GM23338 (cell line): ENCODE data around the gene PLEKHA8. TPM values are rescaled to one million over a fixed set of nuclear protein-coding genes. Genes with fewer than 3 reads are reported as not detected.

Experiments
- ATAC-seq: fragments of 200-7000 bp; cut with Tn5 transposase; 3 replicates; pipeline ENCODE4 v1.9.1; 2020
- DNase-seq: peaks from one replicate; pipeline ENCODE4 v3.0.0-alpha.2; 2015; ENCODE audit warnings: low spot score
- H2AFZ ChIP-seq: fragments of 200-600 bp; sonication (generic); 2 replicates; pipeline ENCODE4 v1.8.0; 2016; ENCODE audit warnings: antibody characterized with exemption, mild to moderate bottlenecking, moderate library complexity
- H3F3A ChIP-seq: fragments of 200-600 bp; sonication (generic); replicated peaks from 2 replicates; pipeline ENCODE4 v1.8.0; 2017; ENCODE audit warnings: antibody characterized with exemption, mixed run types, low read depth
- H3K27ac ChIP-seq: fragments of 200-600 bp; sonication (generic); 2 replicates; pipeline ENCODE4 v1.6.1; 2016; ENCODE audit warnings: low read depth
- H3K27me3 ChIP-seq: fragments of 200-600 bp; sonication (generic); 2 replicates; pipeline ENCODE4 v1.8.0; 2016; ENCODE audit warnings: mild to moderate bottlenecking, mixed run types, moderate library complexity; ENCODE audit not compliant: insufficient read depth
- H3K36me3 ChIP-seq: fragments of 200-600 bp; sonication (generic); 2 replicates; pipeline ENCODE4 v1.8.0; 2016; ENCODE audit warnings: mild to moderate bottlenecking; ENCODE audit not compliant: insufficient read depth
- H3K4me1 ChIP-seq: fragments of 200-600 bp; sonication (generic); 2 replicates; pipeline ENCODE4 v1.8.0; 2016; ENCODE audit warnings: mild to moderate bottlenecking, moderate library complexity; ENCODE audit not compliant: insufficient read depth
- H3K4me2 ChIP-seq: fragments of 200-600 bp; sonication (generic); 2 replicates; pipeline ENCODE4 v1.7.1; 2017; ENCODE audit warnings: mixed run types
- H3K4me3 ChIP-seq: fragments of 200-600 bp; sonication (generic); 2 replicates; pipeline ENCODE4 v1.6.1; 2016; ENCODE audit warnings: mixed run types
- H3K79me2 ChIP-seq: fragments of 200-600 bp; sonication (generic); replicated peaks from 2 replicates; pipeline ENCODE4 v1.8.0; 2017; ENCODE audit warnings: mild to moderate bottlenecking; ENCODE audit not compliant: insufficient read depth
- H3K9me2 ChIP-seq: fragments of 200-600 bp; sonication (generic); 2 replicates; pipeline ENCODE4 v1.8.0; 2017; ENCODE audit not compliant: insufficient read depth
- H4K20me1 ChIP-seq: fragments of 200-600 bp; sonication (generic); replicated peaks from 2 replicates; pipeline ENCODE4 v1.8.0; 2017; ENCODE audit warnings: mild to moderate bottlenecking; ENCODE audit not compliant: insufficient read depth
- H3K27ac Mint-ChIP-seq: 2 replicates; pipeline ENCODE4 v1.8.0; 2020; ENCODE audit warnings: inconsistent platforms, mild to moderate bottlenecking, moderate library complexity, mixed read lengths
- H3K27me3 Mint-ChIP-seq: 3 replicates; pipeline ENCODE4 v1.8.0; 2022; ENCODE audit warnings: low read depth, mild to moderate bottlenecking, moderate library complexity, mixed read lengths, inconsistent platforms; ENCODE audit not compliant: insufficient read depth, poor library complexity
- H3K36me3 Mint-ChIP-seq: 3 replicates; pipeline ENCODE4 v1.8.0; 2021; ENCODE audit warnings: low read depth, mild to moderate bottlenecking, inconsistent platforms, moderate library complexity, mixed read lengths
- H3K4me1 Mint-ChIP-seq: 3 replicates; pipeline ENCODE4 v1.8.0; 2020; ENCODE audit warnings: mild to moderate bottlenecking, inconsistent platforms, mixed read lengths
- H3K4me3 Mint-ChIP-seq: 3 replicates; pipeline ENCODE4 v1.8.0; 2021; ENCODE audit warnings: moderate library complexity, mild to moderate bottlenecking, inconsistent platforms, mixed read lengths
- H3K9me3 Mint-ChIP-seq: 3 replicates; pipeline ENCODE4 v1.8.0; 2020; ENCODE audit warnings: moderate library complexity, mild to moderate bottlenecking, inconsistent platforms, mixed read lengths
- CREB1 ChIP-seq: fragments of 250-450 bp; sonication (Bioruptor Pico); IDR thresholded peaks from 2 replicates; pipeline ENCODE4 v1.5.0; 2020; ENCODE audit warnings: low read depth, mild to moderate bottlenecking, moderate library complexity
- EZH2 ChIP-seq: fragments of 200-600 bp; sonication (generic); IDR thresholded peaks from one replicate; pipeline ENCODE4 v1.8.0; 2017; ENCODE audit warnings: antibody characterized with exemption, mild to moderate bottlenecking, low read depth; ENCODE audit not compliant: unreplicated experiment
- JUNB ChIP-seq: IDR thresholded peaks from one replicate; pipeline ENCODE4 v1.6.1; 2016; ENCODE audit warnings: antibody characterized with exemption; ENCODE audit not compliant: unreplicated experiment
- POLR2AphosphoS5 ChIP-seq: IDR thresholded peaks from 2 replicates; pipeline ENCODE4 v1.6.1; 2016; ENCODE audit warnings: antibody characterized with exemption, low read depth
- STAT1 ChIP-seq: IDR thresholded peaks from one replicate; pipeline ENCODE4 v1.6.1; 2016; ENCODE audit warnings: antibody characterized with exemption; ENCODE audit not compliant: unreplicated experiment
- ZNF114 ChIP-seq: fragments of 250-450 bp; sonication (Bioruptor Pico); IDR thresholded peaks from 2 replicates; pipeline ENCODE4 v1.5.0; 2020; ENCODE audit warnings: mild to moderate bottlenecking, moderate library complexity
- ZNF331 ChIP-seq: fragments of 250-450 bp; sonication (Bioruptor Pico); IDR thresholded peaks from 2 replicates; pipeline ENCODE4 v1.5.0; 2020; ENCODE audit warnings: low read depth, mild to moderate bottlenecking, moderate library complexity
- polyA plus RNA-seq: library from polyadenylated mRNA; unstranded; fragments of >200 nt; fragmentation: Nextera tagmentation; extraction: Ambion mirVana; gene quantifications from 2 replicates; pipeline ENCODE4 v1.2.1, GENCODE V29; 2016
- total RNA-seq: library from RNA; depleted of rRNA; stranded (reverse); fragments of >200 nt; shearing (Covaris generic); gene quantifications from 2 replicates; pipeline ENCODE4 v1.2.3, GENCODE V29; 2014
- TF ChIP-seq, protein P1 (sequence below): IDR thresholded peaks from one replicate; pipeline ENCODE4 v1.6.1; 2018; ENCODE audit warnings: antibody characterized with exemption; ENCODE audit not compliant: unreplicated experiment
- TF ChIP-seq, protein P2 (sequence below): fragments of 250-450 bp; sonication (Bioruptor Pico); IDR thresholded peaks from 2 replicates; pipeline ENCODE4 v1.5.0; 2020; ENCODE audit warnings: mild to moderate bottlenecking, moderate library complexity
- TF ChIP-seq, protein P3 (sequence below): IDR thresholded peaks from 2 replicates; pipeline ENCODE4 v1.6.1; 2016; ENCODE audit warnings: antibody characterized with exemption

The PLEKHA8 gene
- total and polyA plus RNA-seq, 2 experiments from 2014 or later: 11.6 to 44.9 TPM

DNA sequence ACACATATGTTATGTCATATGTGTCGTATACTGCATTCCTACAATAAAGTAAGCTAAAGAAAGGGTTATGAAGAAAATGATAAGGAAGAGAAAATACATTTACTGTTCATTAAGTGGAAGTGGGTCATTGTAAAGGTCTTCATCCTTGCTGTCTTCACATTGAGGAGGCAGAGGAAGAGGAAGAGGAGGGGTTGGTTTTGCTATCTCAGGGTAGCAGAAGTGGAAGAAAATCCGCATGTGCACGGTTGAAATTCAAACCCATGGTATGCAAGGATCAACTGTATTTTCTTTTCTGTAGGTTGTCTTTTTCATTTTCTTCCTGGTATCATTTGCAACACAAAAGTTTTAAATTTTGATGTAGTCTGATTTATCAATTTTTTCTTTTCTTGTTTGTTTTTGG is 6.3 kb downstream of the PLEKHA8 start (continued):
- TF ChIP-seq, protein P1, sequence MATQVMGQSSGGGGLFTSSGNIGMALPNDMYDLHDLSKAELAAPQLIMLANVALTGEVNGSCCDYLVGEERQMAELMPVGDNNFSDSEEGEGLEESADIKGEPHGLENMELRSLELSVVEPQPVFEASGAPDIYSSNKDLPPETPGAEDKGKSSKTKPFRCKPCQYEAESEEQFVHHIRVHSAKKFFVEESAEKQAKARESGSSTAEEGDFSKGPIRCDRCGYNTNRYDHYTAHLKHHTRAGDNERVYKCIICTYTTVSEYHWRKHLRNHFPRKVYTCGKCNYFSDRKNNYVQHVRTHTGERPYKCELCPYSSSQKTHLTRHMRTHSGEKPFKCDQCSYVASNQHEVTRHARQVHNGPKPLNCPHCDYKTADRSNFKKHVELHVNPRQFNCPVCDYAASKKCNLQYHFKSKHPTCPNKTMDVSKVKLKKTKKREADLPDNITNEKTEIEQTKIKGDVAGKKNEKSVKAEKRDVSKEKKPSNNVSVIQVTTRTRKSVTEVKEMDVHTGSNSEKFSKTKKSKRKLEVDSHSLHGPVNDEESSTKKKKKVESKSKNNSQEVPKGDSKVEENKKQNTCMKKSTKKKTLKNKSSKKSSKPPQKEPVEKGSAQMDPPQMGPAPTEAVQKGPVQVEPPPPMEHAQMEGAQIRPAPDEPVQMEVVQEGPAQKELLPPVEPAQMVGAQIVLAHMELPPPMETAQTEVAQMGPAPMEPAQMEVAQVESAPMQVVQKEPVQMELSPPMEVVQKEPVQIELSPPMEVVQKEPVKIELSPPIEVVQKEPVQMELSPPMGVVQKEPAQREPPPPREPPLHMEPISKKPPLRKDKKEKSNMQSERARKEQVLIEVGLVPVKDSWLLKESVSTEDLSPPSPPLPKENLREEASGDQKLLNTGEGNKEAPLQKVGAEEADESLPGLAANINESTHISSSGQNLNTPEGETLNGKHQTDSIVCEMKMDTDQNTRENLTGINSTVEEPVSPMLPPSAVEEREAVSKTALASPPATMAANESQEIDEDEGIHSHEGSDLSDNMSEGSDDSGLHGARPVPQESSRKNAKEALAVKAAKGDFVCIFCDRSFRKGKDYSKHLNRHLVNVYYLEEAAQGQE: no peak
- TF ChIP-seq STAT1 (no peak), CREB1 (CRISPR knock-in tag) (no peak), JUNB (no peak)
- TF ChIP-seq, protein P2, sequence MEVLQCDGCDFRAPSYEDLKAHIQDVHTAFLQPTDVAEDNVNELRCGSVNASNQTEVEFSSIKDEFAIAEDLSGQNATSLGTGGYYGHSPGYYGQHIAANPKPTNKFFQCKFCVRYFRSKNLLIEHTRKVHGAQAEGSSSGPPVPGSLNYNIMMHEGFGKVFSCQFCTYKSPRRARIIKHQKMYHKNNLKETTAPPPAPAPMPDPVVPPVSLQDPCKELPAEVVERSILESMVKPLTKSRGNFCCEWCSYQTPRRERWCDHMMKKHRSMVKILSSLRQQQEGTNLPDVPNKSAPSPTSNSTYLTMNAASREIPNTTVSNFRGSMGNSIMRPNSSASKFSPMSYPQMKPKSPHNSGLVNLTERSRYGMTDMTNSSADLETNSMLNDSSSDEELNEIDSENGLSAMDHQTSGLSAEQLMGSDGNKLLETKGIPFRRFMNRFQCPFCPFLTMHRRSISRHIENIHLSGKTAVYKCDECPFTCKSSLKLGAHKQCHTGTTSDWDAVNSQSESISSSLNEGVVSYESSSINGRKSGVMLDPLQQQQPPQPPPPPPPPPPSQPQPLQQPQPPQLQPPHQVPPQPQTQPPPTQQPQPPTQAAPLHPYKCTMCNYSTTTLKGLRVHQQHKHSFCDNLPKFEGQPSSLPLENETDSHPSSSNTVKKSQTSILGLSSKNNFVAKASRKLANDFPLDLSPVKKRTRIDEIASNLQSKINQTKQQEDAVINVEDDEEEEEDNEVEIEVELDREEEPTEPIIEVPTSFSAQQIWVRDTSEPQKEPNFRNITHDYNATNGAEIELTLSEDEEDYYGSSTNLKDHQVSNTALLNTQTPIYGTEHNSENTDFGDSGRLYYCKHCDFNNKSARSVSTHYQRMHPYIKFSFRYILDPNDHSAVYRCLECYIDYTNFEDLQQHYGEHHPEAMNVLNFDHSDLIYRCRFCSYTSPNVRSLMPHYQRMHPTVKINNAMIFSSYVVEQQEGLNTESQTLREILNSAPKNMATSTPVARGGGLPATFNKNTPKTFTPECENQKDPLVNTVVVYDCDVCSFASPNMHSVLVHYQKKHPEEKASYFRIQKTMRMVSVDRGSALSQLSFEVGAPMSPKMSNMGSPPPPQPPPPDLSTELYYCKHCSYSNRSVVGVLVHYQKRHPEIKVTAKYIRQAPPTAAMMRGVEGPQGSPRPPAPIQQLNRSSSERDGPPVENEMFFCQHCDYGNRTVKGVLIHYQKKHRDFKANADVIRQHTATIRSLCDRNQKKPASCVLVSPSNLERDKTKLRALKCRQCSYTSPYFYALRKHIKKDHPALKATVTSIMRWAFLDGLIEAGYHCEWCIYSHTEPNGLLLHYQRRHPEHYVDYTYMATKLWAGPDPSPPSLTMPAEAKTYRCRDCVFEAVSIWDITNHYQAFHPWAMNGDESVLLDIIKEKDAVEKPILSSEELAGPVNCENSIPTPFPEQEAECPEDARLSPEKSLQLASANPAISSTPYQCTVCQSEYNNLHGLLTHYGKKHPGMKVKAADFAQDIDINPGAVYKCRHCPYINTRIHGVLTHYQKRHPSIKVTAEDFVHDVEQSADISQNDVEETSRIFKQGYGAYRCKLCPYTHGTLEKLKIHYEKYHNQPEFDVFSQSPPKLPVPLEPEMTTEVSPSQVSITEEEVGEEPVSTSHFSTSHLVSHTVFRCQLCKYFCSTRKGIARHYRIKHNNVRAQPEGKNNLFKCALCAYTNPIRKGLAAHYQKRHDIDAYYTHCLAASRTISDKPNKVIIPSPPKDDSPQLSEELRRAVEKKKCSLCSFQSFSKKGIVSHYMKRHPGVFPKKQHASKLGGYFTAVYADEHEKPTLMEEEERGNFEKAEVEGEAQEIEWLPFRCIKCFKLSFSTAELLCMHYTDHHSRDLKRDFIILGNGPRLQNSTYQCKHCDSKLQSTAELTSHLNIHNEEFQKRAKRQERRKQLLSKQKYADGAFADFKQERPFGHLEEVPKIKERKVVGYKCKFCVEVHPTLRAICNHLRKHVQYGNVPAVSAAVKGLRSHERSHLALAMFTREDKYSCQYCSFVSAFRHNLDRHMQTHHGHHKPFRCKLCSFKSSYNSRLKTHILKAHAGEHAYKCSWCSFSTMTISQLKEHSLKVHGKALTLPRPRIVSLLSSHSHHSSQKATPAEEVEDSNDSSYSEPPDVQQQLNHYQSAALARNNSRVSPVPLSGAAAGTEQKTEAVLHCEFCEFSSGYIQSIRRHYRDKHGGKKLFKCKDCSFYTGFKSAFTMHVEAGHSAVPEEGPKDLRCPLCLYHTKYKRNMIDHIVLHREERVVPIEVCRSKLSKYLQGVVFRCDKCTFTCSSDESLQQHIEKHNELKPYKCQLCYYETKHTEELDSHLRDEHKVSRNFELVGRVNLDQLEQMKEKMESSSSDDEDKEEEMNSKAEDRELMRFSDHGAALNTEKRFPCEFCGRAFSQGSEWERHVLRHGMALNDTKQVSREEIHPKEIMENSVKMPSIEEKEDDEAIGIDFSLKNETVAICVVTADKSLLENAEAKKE (CRISPR knock-in tag): no peak

DNA sequence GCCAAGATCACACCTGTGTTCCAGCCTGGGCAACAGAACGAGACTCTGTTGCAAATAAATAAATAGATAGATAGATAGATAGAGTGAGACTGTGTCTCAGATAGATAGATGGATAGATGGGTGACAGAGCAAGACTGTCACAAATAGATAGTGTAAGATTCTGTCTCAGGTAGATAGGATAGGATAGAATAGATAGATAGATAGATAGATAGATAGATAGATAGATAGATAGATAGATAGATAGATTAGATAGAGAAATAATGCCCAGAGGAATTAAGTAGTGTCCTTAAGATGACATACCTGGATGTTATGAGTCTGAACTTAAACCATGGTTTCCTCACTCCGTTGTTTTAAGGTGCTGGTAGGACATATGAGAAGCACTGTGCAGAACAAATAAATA is 8.0 kb downstream of the PLEKHA8 start:
- H3K4me3 Mint-ChIP-seq: no peak overlapping the region
- Histone ChIP-seq H3K4me3 (no peak overlapping the region), H3K79me2 (peaks cover 99% of the 10 kb centered on the region), H3K4me1 (peaks cover 12% of the 10 kb centered on the region), H2AFZ (no peak overlapping the region), H3K27ac (no peak overlapping the region), H3F3A (no peaks in the 10 kb centered on the region), H3K27me3 (no peaks in the 10 kb centered on the region), H4K20me1 (peaks cover 35% of the 10 kb centered on the region), H3K36me3 (no peaks in the 10 kb centered on the region), H3K9me2 (no peaks in the 10 kb centered on the region), H3K4me2 (no peak overlapping the region)
- no peak for DNase-seq
- H3K36me3 Mint-ChIP-seq: no peaks in the 10 kb centered on the region
- ATAC-seq: no peak
- H3K27ac Mint-ChIP-seq: no peak overlapping the region
- no peaks in the 10 kb centered on the region for H3K9me3 Mint-ChIP-seq
- peaks cover 15% of the 10 kb centered on the region for H3K4me1 Mint-ChIP-seq
- no peaks in the 10 kb centered on the region for H3K27me3 Mint-ChIP-seq
- TF ChIP-seq JUNB (no peak), POLR2AphosphoS5 (no peak), STAT1 (no peak), ZNF331 (CRISPR knock-in tag) (no peak), ZNF114 (CRISPR knock-in tag) (no peak), EZH2 (no peak)
- TF ChIP-seq, protein P3, sequence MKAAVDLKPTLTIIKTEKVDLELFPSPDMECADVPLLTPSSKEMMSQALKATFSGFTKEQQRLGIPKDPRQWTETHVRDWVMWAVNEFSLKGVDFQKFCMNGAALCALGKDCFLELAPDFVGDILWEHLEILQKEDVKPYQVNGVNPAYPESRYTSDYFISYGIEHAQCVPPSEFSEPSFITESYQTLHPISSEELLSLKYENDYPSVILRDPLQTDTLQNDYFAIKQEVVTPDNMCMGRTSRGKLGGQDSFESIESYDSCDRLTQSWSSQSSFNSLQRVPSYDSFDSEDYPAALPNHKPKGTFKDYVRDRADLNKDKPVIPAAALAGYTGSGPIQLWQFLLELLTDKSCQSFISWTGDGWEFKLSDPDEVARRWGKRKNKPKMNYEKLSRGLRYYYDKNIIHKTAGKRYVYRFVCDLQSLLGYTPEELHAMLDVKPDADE: no peak
